ENCODE measurements around the gene ASB9.

- TF ChIP-seq POLR2A (IDR thresholded peaks at IDR 0.05; ENCODE audit: low read depth, low read length) (no peak), CTCF (IDR thresholded peaks at IDR 0.05; ENCODE audit: extremely low read depth in 1 of 2, insufficient read depth in 1 of 2, low read depth in 1 of 2, low read length in 2 of 2) (no peak), EZH2 (IDR thresholded peaks at IDR 0.05; ENCODE audit: borderline replicate concordance, low read depth, low read length, severe bottlenecking) (no peak), POLR2AphosphoS5 (IDR thresholded peaks at IDR 0.05; ENCODE audit: insufficient read depth, low read depth, low read length) (no peak), FOS (IDR thresholded peaks at IDR 0.05; ENCODE audit: borderline replicate concordance, insufficient read depth, low read length) (no peak), JUN (IDR thresholded peaks at IDR 0.05; ENCODE audit: borderline replicate concordance, insufficient read depth, insufficient read length, low read depth) (no peak), GATA2 (IDR thresholded peaks at IDR 0.05; ENCODE audit: insufficient read depth, insufficient read length, low read depth, low read length) (no peak), MYC (IDR thresholded peaks at IDR 0.05; ENCODE audit: low read depth, low read length) (no peak)
- TF ChIP-seq, protein P1, sequence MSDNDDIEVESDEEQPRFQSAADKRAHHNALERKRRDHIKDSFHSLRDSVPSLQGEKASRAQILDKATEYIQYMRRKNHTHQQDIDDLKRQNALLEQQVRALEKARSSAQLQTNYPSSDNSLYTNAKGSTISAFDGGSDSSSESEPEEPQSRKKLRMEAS (IDR thresholded peaks at IDR 0.05; ENCODE audit: insufficient read depth, insufficient read length), result no peak
Measured at GRCh38 chrX:15224747-15225146, 45.1 kb downstream of the ASB9 start.

Measured in endothelial cell of umbilical vein (primary cell).